Right ventricle myocardium inferior (tissue), 1 donor: ENCODE data around the gene ZBTB18. TPM values are rescaled to one million over a fixed set of nuclear protein-coding genes. Genes with fewer than 3 reads are reported as not detected.
A peak's percentile ranks its signal among the peaks of the same experiment; 100 is the strongest.
"Not testable (repeated sequence)": the region's sequence is repeated elsewhere in the genome, so short reads cannot be mapped to it uniquely, and the experiment has no call there.

Experiments
- ATAC-seq: fragments of 200-7000 bp; cut with Tn5 transposase; one replicate; pipeline ENCODE4 v1.9.1; 2020; ENCODE audit warnings: mild to moderate bottlenecking, moderate library complexity
- DNase-seq: peaks from one replicate; pipeline ENCODE4 v3.0.0; 2021; ENCODE audit errors: missing footprints
- intact Hi-C: fragments of 100-400 bp; cut with DNase I; formaldehyde crosslinking; loops from one replicate; pipeline ENCODE4 v1.11.0; 2022
- long read RNA-seq: library from polyadenylated mRNA; unstranded; transcript quantifications from one replicate; pipeline ENCODE4 v2.0.0, GENCODE V29; 2021
- total RNA-seq: library from RNA; stranded (reverse); fragmentation: NEBNext Ultra II Directional; extraction: Animal tissue kit (Norgen Biotek cat#: 25700); gene quantifications from one replicate; pipeline ENCODE4 v1.2.1, GENCODE V29; 2021
- donor health status: DM: no; HTN: yes; CAD: no; lungs with severe emphysema.

Gene ZBTB18
- 31.0 TPM for total RNA-seq
- long read RNA-seq, partial matches to known transcripts: 0 of 1 reads
- long read RNA-seq, other reads (novel, unspliced or antisense): 1 of 1 reads

GRCh38 chr1:244050835-244051444 is at the start of gene ZBTB18:
TSS of gene ZBTB18 (plus strand) at chr1:244051283. CDS start at chr1:244051432, 149 bp downstream.
- no peak for ATAC-seq
- intact Hi-C loops: no loop called here

GRCh38 chr1:244002721-244003120 is 48.4 kb upstream of the ZBTB18 start:
- ATAC-seq: no peak
- intact Hi-C loops: no loop called here
- DNase-seq: no peak

More at GRCh38 chr1:244050835-244051444, at the start of gene ZBTB18:
- no peak for DNase-seq

- intact Hi-C loops: no loop called here
- DNase-seq (no peak), ATAC-seq (no peak)
Observed at GRCh38 chr1:244005455-244005854, 45.6 kb upstream of the ZBTB18 start.

- intact Hi-C loops: no loop called here
- DNase-seq: no peak
- no peak for ATAC-seq
Observed at GRCh38 chr1:244006381-244006901, 44.6 kb upstream of the ZBTB18 start.

- ATAC-seq (no peak), DNase-seq (no peak)
- intact Hi-C loops: no loop called here
Observed at GRCh38 chr1:244006961-244007360, 44.1 kb upstream of the ZBTB18 start.

- DNase-seq: no peak
- ATAC-seq: no peak
- intact Hi-C loops: no loop called here
Observed at GRCh38 chr1:244010191-244010590, 40.9 kb upstream of the ZBTB18 start.

- DNase-seq: no peak
- intact Hi-C loops: no loop called here
- ATAC-seq: no peak
Observed at GRCh38 chr1:244010703-244011123, 40.4 kb upstream of the ZBTB18 start.

GRCh38 chr1:244011271-244011670 is 39.8 kb upstream of the ZBTB18 start:
- intact Hi-C loops: no loop called here
- DNase-seq (no peak), ATAC-seq (no peak)

GRCh38 chr1:244011786-244012185 is 39.3 kb upstream of the ZBTB18 start:
- ATAC-seq (no peak), DNase-seq (no peak)
- intact Hi-C loops: no loop called here

GRCh38 chr1:244012202-244012601 is 38.9 kb upstream of the ZBTB18 start:
- intact Hi-C loops: no loop called here
- ATAC-seq: no peak
- no peak for DNase-seq

- DNase-seq (no peak), ATAC-seq (no peak)
- intact Hi-C loops: no loop called here
Observed at GRCh38 chr1:244013100-244013499, 38.0 kb upstream of the ZBTB18 start.

GRCh38 chr1:244014862-244015261 is 36.2 kb upstream of the ZBTB18 start:
- ATAC-seq, intact Hi-C loops, DNase-seq: not testable (repeated sequence)

- intact Hi-C loops: no loop called here
- ATAC-seq: no peak
- no peak for DNase-seq
Observed at GRCh38 chr1:244019982-244020485, 31.0 kb upstream of the ZBTB18 start.

- intact Hi-C loops: no loop called here
- no peak for DNase-seq
- no peak for ATAC-seq
Observed at GRCh38 chr1:244021427-244021826, 29.7 kb upstream of the ZBTB18 start.

- intact Hi-C loops: no loop called here
- DNase-seq (no peak), ATAC-seq (peak; percentile 52)
Observed at GRCh38 chr1:244022311-244022710, 28.8 kb upstream of the ZBTB18 start.

GRCh38 chr1:244022864-244023440 is 28.1 kb upstream of the ZBTB18 start:
- ATAC-seq: no peak
- no peak for DNase-seq
- intact Hi-C loops: no loop called here

- ATAC-seq: no peak
- intact Hi-C loops: no loop called here
- DNase-seq: no peak
Observed at GRCh38 chr1:244027491-244028145, 23.5 kb upstream of the ZBTB18 start.

GRCh38 chr1:244028701-244029100 is 22.4 kb upstream of the ZBTB18 start:
- intact Hi-C loops: no loop called here
- ATAC-seq (no peak), DNase-seq (no peak)

GRCh38 chr1:244029124-244029523 is 22.0 kb upstream of the ZBTB18 start:
- DNase-seq (no peak), ATAC-seq (no peak)
- intact Hi-C loops: no loop called here
